T-helper 1 cell treated with Interleukin-12 subunit alpha and Interleukin-12 subunit beta and Interleukin-4 antibody, amounts not matched to agents 30 μg/mL and 1 μg/mL, for 36 hours (primary cell): Measurements from ENCODE around the gene CPT2.

Experiments
- H3K27ac Mint-ChIP-seq: one replicate; pipeline ENCODE4 v1.8.0; 2021; ENCODE audit warnings: mild to moderate bottlenecking, mixed read lengths
- H3K27me3 Mint-ChIP-seq: one replicate; pipeline ENCODE4 v1.8.0; 2021; ENCODE audit warnings: low read depth, mixed read lengths
- H3K36me3 Mint-ChIP-seq: one replicate; pipeline ENCODE4 v1.8.0; 2021; ENCODE audit warnings: low read depth, mixed read lengths
- H3K4me1 Mint-ChIP-seq: one replicate; pipeline ENCODE4 v1.8.0; 2021; ENCODE audit warnings: low read depth, mixed read lengths
- H3K4me3 Mint-ChIP-seq: one replicate; pipeline ENCODE4 v1.8.0; 2021; ENCODE audit warnings: mild to moderate bottlenecking, moderate library complexity, mixed read lengths
- H3K9me3 Mint-ChIP-seq: one replicate; pipeline ENCODE4 v1.8.0; 2021; ENCODE audit warnings: mixed read lengths

Gene CPT2

GRCh38 chr1:53220171-53220961 lies 23.7 kb downstream of the CPT2 start, which contains the start of gene CZIB:
Gene CZIB, minus strand, starts transcription at chr1:53220634. Its CDS starts 59 bp downstream, at chr1:53220575.
- no peaks in the 10 kb centered on the region for H3K9me3 Mint-ChIP-seq
- peaks cover 24% of the 10 kb centered on the region for H3K4me1 Mint-ChIP-seq
- peak within 1 kb of the TSS; percentile 96 for H3K27ac Mint-ChIP-seq
- H3K4me3 Mint-ChIP-seq = peak within 1 kb of the TSS; percentile 90
- peaks cover 7% of the 10 kb centered on the region for H3K36me3 Mint-ChIP-seq
- no peaks in the 10 kb centered on the region for H3K27me3 Mint-ChIP-seq

DNA sequence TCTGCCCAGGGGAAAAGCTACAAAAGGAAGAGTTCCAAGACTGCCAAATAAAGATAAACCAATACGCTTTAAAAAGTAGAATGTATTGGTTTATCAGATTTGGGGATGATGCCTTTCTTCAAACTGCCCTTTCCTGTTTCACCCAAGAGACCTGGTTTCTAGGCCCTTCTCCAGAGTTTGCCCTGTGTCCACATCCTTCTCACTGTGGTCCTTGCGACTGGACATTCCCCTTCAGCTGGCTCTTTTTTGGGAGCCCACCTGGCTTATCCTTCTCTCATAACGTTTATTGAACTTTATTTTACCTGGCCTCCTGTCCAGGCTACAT lies 24.3 kb downstream of the CPT2 start:
- H3K27me3 Mint-ChIP-seq = no peaks in the 10 kb centered on the region
- H3K4me1 Mint-ChIP-seq = peaks cover 24% of the 10 kb centered on the region
- H3K36me3 Mint-ChIP-seq = peaks cover 7% of the 10 kb centered on the region
- H3K9me3 Mint-ChIP-seq = no peaks in the 10 kb centered on the region
- H3K4me3 Mint-ChIP-seq = peak overlapping the region; percentile 90
- peak overlapping the region; percentile 96 for H3K27ac Mint-ChIP-seq

DNA sequence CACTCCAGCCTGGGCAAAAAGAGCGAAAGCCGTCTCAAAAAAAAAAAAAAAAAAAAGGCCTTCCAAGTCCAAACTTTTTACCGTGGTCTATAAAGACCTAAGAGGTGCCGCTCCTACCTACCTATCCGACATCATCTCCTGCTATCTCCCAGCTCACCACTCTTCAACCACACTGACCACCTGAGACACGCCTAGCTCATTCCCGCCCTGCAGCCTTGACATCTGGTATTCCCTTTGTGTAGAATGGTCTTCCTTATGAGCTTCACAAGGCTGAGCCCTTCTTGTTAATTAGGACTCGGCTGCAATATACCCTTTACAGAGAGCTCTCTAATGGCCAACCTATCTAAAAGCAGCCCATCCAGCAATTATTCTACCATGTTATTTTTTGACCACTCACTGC lies 41.0 kb downstream of the CPT2 start:
- peak overlapping the region; percentile 94 for H3K27ac Mint-ChIP-seq
- no peaks in the 10 kb centered on the region for H3K27me3 Mint-ChIP-seq
- peaks cover 23% of the 10 kb centered on the region for H3K36me3 Mint-ChIP-seq
- no peaks in the 10 kb centered on the region for H3K9me3 Mint-ChIP-seq
- H3K4me1 Mint-ChIP-seq = peaks cover 24% of the 10 kb centered on the region
- H3K4me3 Mint-ChIP-seq = peak overlapping the region; percentile 96

DNA sequence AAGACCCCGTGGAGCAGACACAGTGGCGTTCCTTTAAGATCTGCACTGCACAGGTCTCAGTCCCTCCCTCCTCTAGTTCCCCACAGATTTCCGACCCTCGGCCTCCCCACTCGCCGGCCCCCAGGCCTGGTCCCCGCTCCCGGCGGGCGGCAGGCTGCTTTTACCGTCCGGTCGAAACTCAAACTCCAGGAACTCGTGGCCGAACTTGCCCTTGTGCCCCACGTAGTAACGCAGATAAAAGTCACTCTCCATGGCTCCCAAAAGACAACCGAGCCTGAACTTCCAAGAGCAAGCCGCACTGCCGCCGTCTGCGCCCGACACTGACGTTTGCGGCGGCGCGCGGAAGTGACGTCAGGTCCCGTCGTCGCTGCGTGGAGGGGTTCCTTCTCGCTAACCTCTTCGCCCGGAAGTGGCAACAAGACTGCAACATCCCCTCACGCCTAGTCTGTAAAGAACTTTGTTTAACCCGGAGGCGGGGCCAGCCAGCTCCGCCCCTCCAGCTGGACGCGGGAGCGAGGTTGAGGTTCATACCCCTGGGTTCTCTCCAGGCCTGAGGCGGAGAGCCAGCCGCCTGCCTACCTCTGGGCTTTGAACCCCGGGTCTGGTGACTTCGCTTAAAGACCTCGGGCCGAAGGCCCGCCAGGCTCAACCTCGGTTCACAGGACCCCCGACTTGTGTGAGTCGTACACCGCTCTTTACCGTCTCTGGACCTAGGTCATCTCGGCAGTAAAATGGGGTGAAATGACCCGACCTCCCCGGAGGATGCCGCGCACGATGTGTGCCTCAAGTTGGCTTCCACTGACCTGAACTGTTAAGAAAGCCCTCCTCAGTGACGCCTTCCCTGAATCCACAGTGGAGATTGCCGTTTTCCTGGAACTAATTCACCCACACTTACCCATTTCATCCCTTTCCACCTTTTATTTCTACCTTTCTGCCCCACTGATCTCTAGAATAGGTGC lies 41.9 kb downstream of the CPT2 start, which contains the start of gene MAGOH:
TSS of gene MAGOH (minus strand) at position 322 of the 959 bp plus-strand sequence. CDS start at position 252, 70 bp downstream.
- peaks cover 24% of the 10 kb centered on the region for H3K4me1 Mint-ChIP-seq
- H3K27ac Mint-ChIP-seq = peak within 1 kb of the TSS; percentile 94
- no peaks in the 10 kb centered on the region for H3K9me3 Mint-ChIP-seq
- no peaks in the 10 kb centered on the region for H3K27me3 Mint-ChIP-seq
- peak within 1 kb of the TSS; percentile 96 for H3K4me3 Mint-ChIP-seq
- H3K36me3 Mint-ChIP-seq = peaks cover 18% of the 10 kb centered on the region

DNA sequence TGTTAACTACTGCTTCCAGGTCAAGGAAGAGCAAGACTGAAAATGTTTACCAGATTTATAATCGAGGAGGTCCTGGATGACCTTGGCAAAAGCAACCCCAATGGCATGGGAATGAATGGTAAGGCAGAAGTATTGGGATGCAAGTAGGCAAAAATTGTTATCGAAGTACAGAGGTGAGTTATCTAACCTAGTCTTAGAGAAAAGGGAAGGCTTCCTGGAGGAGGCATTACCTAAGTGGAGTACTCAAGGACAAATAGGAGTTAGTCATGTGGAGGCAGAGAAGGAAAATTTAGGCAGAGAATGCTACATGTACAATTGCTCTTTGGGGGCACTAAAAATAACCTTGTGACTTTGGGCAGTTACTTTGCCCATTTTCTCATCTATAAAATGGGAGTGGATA lies 45.2 kb downstream of the CPT2 start:
- Mint-ChIP-seq H3K36me3 (peaks cover 32% of the 10 kb centered on the region), H3K4me1 (peaks cover 15% of the 10 kb centered on the region), H3K9me3 (no peaks in the 10 kb centered on the region), H3K27ac (no peak overlapping the region), H3K27me3 (no peaks in the 10 kb centered on the region), H3K4me3 (no peak overlapping the region)

- no peaks in the 10 kb centered on the region for H3K27me3 Mint-ChIP-seq
- H3K4me1 Mint-ChIP-seq = peaks cover 15% of the 10 kb centered on the region
- no peaks in the 10 kb centered on the region for H3K9me3 Mint-ChIP-seq
- H3K4me3 Mint-ChIP-seq = no peak overlapping the region
- H3K36me3 Mint-ChIP-seq = peaks cover 32% of the 10 kb centered on the region
- no peak overlapping the region for H3K27ac Mint-ChIP-seq
These were observed 45.8 kb downstream of the CPT2 start for GRCh38 chr1:53242381-53242780.

- H3K27me3 Mint-ChIP-seq = no peaks in the 10 kb centered on the region
These were observed 47.5 kb downstream of the CPT2 start for GRCh38 chr1:53244141-53244540.

DNA sequence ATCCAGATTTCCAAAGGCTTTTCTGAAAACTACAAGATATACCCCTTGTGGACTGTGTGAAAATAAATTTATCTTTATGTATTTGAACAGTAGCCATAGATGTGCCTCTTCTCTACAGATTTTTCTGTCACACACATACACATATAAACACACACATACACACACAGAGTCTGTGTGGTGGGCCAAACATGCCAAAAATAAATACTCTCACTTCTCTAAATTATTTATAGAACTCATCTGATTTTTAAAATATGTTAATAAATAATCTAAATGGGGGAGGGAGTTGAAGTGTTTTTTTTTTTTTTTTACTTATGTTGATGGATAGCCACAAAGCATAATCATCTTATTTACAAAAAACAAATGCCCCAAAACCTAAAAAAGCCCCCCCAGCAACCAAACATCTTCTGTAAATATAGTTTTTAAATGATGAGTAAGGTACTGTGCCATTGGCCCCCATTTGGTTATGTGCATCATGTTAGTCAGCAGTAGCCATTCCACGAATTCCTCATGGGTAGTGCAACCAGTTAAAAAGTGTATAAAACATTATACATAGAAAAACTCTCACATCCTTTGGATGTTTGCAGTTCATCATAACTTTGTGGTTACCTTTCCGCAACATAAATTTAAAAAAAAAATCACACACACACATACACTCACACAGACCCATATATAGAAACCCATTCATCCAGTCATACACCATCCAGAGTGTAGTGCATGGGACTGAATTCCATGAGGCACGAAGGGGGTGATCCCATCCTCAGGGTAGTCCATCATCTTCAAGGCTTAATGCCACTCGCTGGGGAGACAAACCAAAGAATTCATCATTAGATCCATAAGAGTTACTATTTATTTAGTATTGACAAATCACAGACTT lies 49.9 kb downstream of the CPT2 start:
- Mint-ChIP-seq H3K36me3 (peaks cover 56% of the 10 kb centered on the region), H3K27ac (no peak overlapping the region), H3K4me3 (no peak overlapping the region), H3K4me1 (no peaks in the 10 kb centered on the region), H3K27me3 (no peaks in the 10 kb centered on the region), H3K9me3 (no peaks in the 10 kb centered on the region)

More at GRCh38 chr1:53244141-53244540, 47.5 kb downstream of the CPT2 start:
- no peaks in the 10 kb centered on the region for H3K9me3 Mint-ChIP-seq
- H3K4me1 Mint-ChIP-seq = peaks cover 2% of the 10 kb centered on the region
- peaks cover 37% of the 10 kb centered on the region for H3K36me3 Mint-ChIP-seq
- H3K4me3 Mint-ChIP-seq = no peak overlapping the region
- H3K27ac Mint-ChIP-seq = no peak overlapping the region

DNA sequence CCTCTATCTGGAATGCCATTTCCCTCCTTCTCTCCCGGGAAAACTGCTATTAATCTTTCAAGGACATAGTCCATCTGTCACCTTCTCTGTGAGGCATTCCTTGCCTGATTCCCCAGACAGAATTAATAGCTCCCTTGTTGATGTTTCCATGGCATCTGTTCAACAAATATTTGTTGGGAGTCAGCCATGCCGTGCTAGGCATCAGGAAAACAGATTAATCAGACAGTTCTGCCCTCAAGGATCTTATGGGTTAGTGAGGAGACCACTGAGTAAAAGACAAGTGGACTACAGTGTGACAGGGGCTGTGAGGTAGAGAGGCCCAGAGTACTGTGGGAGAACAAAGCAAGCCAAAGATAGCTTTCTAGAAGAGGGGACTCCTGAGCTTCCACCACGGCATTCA lies 53.1 kb downstream of the CPT2 start:
- no peak overlapping the region for H3K4me3 Mint-ChIP-seq
- H3K36me3 Mint-ChIP-seq = peaks cover 57% of the 10 kb centered on the region
- no peak overlapping the region for H3K27ac Mint-ChIP-seq
- H3K4me1 Mint-ChIP-seq = no peaks in the 10 kb centered on the region
- no peaks in the 10 kb centered on the region for H3K9me3 Mint-ChIP-seq
- no peaks in the 10 kb centered on the region for H3K27me3 Mint-ChIP-seq

DNA sequence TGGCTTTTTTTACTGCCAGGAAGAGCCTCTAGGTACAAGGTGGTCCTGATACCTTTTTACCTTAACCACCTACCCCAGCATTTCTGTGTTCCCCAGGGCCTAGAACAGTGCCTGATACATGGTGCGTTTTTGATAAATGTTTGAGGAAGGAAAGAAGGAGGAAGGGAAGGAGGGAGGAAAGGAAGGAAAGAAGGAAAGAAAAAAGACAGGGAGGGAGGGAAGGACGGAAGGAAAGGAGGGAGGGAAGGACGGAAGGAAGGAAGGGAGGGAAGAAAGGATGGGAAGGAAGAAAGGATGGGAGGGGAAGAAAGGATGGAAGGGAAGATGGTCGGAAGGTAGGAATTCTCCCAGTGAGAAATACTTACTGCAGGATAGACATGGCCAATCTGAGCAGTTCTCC lies 53.7 kb downstream of the CPT2 start:
- Mint-ChIP-seq H3K36me3 (peaks cover 57% of the 10 kb centered on the region), H3K9me3 (no peaks in the 10 kb centered on the region), H3K27me3 (no peaks in the 10 kb centered on the region), H3K27ac (no peak overlapping the region), H3K4me1 (no peaks in the 10 kb centered on the region), H3K4me3 (no peak overlapping the region)

- no peak overlapping the region for H3K4me3 Mint-ChIP-seq
- peaks cover 58% of the 10 kb centered on the region for H3K36me3 Mint-ChIP-seq
- H3K4me1 Mint-ChIP-seq = no peaks in the 10 kb centered on the region
- no peaks in the 10 kb centered on the region for H3K27me3 Mint-ChIP-seq
- no peak overlapping the region for H3K27ac Mint-ChIP-seq
- no peaks in the 10 kb centered on the region for H3K9me3 Mint-ChIP-seq
These were observed 57.5 kb downstream of the CPT2 start for GRCh38 chr1:53254011-53254640.

DNA sequence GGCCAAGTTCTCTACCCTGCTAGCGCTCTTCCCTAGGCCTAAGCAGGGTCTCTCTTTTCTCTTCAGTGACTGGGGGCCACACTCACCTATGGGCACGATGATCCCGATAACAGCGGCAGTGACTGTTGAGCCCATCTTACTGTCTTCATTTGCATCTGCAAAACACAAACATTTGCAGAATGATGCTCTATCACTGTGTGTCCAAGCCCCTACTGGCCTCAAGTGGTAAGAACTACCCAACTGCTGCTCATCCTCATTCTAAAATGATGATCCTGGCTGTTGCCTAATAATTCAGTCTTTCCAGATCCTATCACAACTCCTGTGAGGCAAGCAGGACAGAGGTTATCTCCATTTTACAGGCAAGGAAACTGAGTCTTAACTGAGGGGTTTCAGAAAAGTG lies 58.4 kb downstream of the CPT2 start:
- H3K4me3 Mint-ChIP-seq = no peak overlapping the region
- H3K27ac Mint-ChIP-seq = no peak overlapping the region
- peaks cover 55% of the 10 kb centered on the region for H3K36me3 Mint-ChIP-seq
- H3K9me3 Mint-ChIP-seq = no peaks in the 10 kb centered on the region
- H3K27me3 Mint-ChIP-seq = no peaks in the 10 kb centered on the region
- H3K4me1 Mint-ChIP-seq = no peaks in the 10 kb centered on the region

DNA sequence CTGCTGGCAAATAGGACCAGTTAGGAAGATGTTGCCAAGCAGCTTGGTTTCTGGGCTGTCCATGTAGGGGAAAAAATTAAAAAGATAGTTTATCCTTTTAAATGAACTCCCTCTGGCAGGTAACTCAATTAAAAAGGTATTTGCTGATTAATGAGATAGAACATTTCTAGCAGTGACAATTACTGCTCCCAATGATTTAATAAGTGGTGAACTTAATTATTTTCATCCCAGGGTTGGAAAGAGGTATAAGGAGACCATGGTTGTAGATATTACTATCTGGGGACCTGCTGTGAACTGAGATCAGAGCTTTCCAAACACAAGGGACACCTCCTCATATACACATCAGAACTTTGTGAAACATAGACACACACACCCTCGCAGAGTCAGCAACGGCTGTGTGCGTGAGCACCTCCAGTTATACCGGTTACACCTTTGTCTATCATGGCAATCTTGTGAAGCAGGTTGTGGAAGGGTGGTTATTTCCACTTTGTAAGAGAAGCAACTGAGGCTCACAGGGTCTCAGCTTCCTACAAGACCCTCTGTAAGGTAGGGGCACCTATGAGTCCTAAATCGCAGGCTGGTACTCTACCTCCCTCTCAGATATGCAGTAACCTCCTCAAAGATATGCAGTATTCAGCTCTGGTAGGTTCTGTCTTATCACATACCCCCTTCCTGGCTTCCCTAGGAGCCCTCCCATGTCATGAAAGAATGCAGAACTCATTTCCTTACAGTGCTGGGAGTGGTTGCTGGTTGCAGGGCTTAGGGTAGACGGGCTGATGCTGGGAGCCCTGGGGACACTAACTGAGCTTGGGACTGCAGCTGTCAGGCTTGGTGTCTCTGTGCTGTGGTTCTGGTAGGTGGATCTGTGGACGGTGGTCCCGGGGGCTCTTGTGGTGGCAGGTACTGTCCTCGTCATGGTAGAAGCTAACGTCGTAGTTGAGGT lies 60.2 kb downstream of the CPT2 start:
- H3K36me3 Mint-ChIP-seq = peaks cover 52% of the 10 kb centered on the region
- no peaks in the 10 kb centered on the region for H3K4me1 Mint-ChIP-seq
- H3K9me3 Mint-ChIP-seq = no peaks in the 10 kb centered on the region
- H3K4me3 Mint-ChIP-seq = no peak overlapping the region
- H3K27ac Mint-ChIP-seq = no peak overlapping the region
- no peaks in the 10 kb centered on the region for H3K27me3 Mint-ChIP-seq
